HL-60 (cell line): ENCODE data around the gene C2orf92.

ENCODE experiments used
- DNase-seq, 2 experiments: peaks; one replicate each; pipeline ENCODE4 v3.0.0-alpha.2; 2010 to 2020; ENCODE audit warnings: low read depth in 1 of 2, low spot score in 1 of 2
- H3K27ac ChIP-seq: fragments of 250-450 bp; sonication (Bioruptor Pico); replicated peaks from 2 replicates; pipeline ENCODE4 v1.5.1; 2020; ENCODE audit warnings: mild to moderate bottlenecking, moderate library complexity
- H3K27me3 ChIP-seq: fragments of 250-450 bp; sonication (Bioruptor Pico); 2 replicates; pipeline ENCODE4 v1.5.1; 2021; ENCODE audit warnings: mild to moderate bottlenecking, moderate library complexity; ENCODE audit not compliant: insufficient read depth, poor library complexity, severe bottlenecking
- H3K4me3 ChIP-seq: replicated peaks from 2 replicates; pipeline ENCODE4 v1.5.1; 2011; ENCODE audit warnings: mild to moderate bottlenecking, control low read depth, low read length; ENCODE audit not compliant: insufficient read depth
- GABPA ChIP-seq: IDR thresholded peaks from 2 replicates; pipeline ENCODE4 v1.6.1; 2012; ENCODE audit warnings: low read depth
- POLR2AphosphoS5 ChIP-seq: IDR thresholded peaks from 2 replicates; pipeline ENCODE4 v1.6.1; 2012; ENCODE audit warnings: low read depth
- REST ChIP-seq: IDR thresholded peaks from 2 replicates; pipeline ENCODE4 v1.6.1; 2012; ENCODE audit warnings: low read depth; ENCODE audit not compliant: insufficient replicate concordance
- SPI1 ChIP-seq: IDR thresholded peaks from 2 replicates; pipeline ENCODE4 v1.6.1; 2012; ENCODE audit warnings: low read depth, mild to moderate bottlenecking, borderline replicate concordance
- TF ChIP-seq, protein P1 (sequence below): IDR thresholded peaks from one replicate; pipeline ENCODE4 v1.5.1; 2011; ENCODE audit warnings: low read length, control low read depth, inconsistent platforms; ENCODE audit not compliant: insufficient read depth

The C2orf92 gene

GRCh38 chr2:97714950-97715652 is 45.6 kb downstream of the C2orf92 start:
- TF ChIP-seq REST (no peak), GABPA (no peak), SPI1 (no peak), POLR2AphosphoS5 (no peak)
- TF ChIP-seq, protein P1, sequence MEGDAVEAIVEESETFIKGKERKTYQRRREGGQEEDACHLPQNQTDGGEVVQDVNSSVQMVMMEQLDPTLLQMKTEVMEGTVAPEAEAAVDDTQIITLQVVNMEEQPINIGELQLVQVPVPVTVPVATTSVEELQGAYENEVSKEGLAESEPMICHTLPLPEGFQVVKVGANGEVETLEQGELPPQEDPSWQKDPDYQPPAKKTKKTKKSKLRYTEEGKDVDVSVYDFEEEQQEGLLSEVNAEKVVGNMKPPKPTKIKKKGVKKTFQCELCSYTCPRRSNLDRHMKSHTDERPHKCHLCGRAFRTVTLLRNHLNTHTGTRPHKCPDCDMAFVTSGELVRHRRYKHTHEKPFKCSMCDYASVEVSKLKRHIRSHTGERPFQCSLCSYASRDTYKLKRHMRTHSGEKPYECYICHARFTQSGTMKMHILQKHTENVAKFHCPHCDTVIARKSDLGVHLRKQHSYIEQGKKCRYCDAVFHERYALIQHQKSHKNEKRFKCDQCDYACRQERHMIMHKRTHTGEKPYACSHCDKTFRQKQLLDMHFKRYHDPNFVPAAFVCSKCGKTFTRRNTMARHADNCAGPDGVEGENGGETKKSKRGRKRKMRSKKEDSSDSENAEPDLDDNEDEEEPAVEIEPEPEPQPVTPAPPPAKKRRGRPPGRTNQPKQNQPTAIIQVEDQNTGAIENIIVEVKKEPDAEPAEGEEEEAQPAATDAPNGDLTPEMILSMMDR: no peak
- H3K27ac ChIP-seq: no peak overlapping the region
- DNase-seq: no peak
- H3K4me3 ChIP-seq: no peak overlapping the region
- H3K27me3 ChIP-seq: no peaks in the 10 kb centered on the region

GRCh38 chr2:97715951-97716694 is 46.6 kb downstream of the C2orf92 start:
- no peaks in the 10 kb centered on the region for H3K27me3 ChIP-seq
- TF ChIP-seq GABPA: no peak
- TF ChIP-seq, protein P1: no peak
- TF ChIP-seq REST: no peak
- TF ChIP-seq POLR2AphosphoS5: no peak
- no peak for TF ChIP-seq SPI1
- no peak overlapping the region for H3K27ac ChIP-seq
- DNase-seq: no peak
- no peak overlapping the region for H3K4me3 ChIP-seq

GRCh38 chr2:97716695-97717612 is 47.4 kb downstream of the C2orf92 start:
- Histone ChIP-seq H3K27ac (no peak overlapping the region), H3K4me3 (no peak overlapping the region), H3K27me3 (no peaks in the 10 kb centered on the region)
- DNase-seq: no peak
- TF ChIP-seq POLR2AphosphoS5 (no peak), GABPA (no peak), SPI1 (no peak), REST (no peak)
- TF ChIP-seq, protein P1: no peak
